Type B pancreatic cell (in vitro differentiated cells): ENCODE data around the gene DRICH1. TPM values are rescaled to one million over a fixed set of nuclear protein-coding genes. Genes with fewer than 3 reads are reported as not detected.
A peak's percentile ranks its signal among the peaks of the same experiment; 100 is the strongest.
"Not testable (repeated sequence)": the region's sequence is repeated elsewhere in the genome, so short reads cannot be mapped to it uniquely, and the experiment has no call there.

Experiments
- DNase-seq: peaks from one replicate; pipeline ENCODE4 v3.0.0; 2021; ENCODE audit warnings: mixed read lengths; ENCODE audit not compliant: unreplicated experiment; ENCODE audit errors: extremely low spot score
- H3K27ac Mint-ChIP-seq: 2 replicates; pipeline ENCODE4 v1.8.0; 2021; ENCODE audit warnings: mild to moderate bottlenecking, mixed read lengths
- H3K27me3 Mint-ChIP-seq: 2 replicates; pipeline ENCODE4 v1.8.0; 2021; ENCODE audit warnings: mixed read lengths
- H3K36me3 Mint-ChIP-seq: 2 replicates; pipeline ENCODE4 v1.8.0; 2021; ENCODE audit warnings: mixed read lengths
- H3K4me1 Mint-ChIP-seq: one replicate; pipeline ENCODE4 v1.8.0; 2021; ENCODE audit warnings: mixed read lengths; ENCODE audit not compliant: unreplicated experiment
- H3K4me3 Mint-ChIP-seq: 2 replicates; pipeline ENCODE4 v1.8.0; 2021; ENCODE audit warnings: mild to moderate bottlenecking, mixed read lengths
- H3K9me3 Mint-ChIP-seq: 2 replicates; pipeline ENCODE4 v1.8.0; 2021; ENCODE audit warnings: mixed read lengths
- CTCF ChIP-seq: fragments of 200-600 bp; sonication (generic); conservative IDR thresholded peaks from 2 replicates; pipeline ENCODE4 v1.5.0; 2021; ENCODE audit warnings: antibody characterized with exemption, mild to moderate bottlenecking
- total RNA-seq: library from RNA; stranded (reverse); gene quantifications from 2 replicates; pipeline ENCODE4 v1.2.1, GENCODE V29; 2021; ENCODE audit warnings: low replicate concordance

DRICH1 gene
- total RNA-seq, 1 donor from 2014 or later: 0.43 TPM

- Mint-ChIP-seq H3K9me3 (no peaks in the 10 kb centered on the region), H3K27ac (no peak overlapping the region)
Observed at GRCh38 chr22:23603266-23603665, 28.9 kb downstream of the DRICH1 start.

DNA sequence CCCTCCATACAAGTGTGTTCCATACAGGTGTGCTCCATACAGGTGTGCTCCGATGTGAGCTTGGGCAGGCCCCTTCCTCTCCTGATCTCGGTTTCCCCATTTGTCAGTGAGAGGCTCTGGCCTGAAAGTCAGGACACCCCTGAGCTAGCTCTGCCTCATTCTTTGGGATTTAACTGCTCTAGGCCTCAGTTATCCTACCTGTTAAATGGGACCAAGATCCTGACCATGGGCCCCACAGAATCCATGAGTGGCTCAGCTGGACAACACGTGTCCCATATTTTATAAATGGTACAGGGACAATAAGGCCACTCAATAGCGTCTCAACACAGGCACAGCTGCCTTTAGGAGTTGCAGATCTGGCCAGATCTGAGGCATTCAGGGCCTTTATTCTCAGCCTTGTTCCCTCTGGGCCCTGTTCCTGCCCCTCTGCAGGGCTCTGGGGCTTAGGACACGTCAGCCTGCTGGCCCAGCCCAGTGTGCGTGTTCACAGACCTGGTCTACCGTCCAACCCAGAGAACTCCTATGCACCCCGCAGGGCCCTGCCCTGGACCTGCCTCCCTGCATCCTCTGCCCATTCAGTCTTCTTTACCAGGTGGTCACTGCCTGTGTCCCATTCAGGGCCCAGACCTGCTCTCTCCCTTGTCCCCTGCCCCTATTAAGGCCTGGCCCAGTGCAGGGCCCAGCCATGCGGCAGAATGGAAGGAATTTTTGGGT, 33.2 kb downstream of the DRICH1 start:
- DNase-seq: no peak
- Mint-ChIP-seq H3K9me3 (no peaks in the 10 kb centered on the region), H3K4me1 (peaks cover 4% of the 10 kb centered on the region), H3K27me3 (peaks cover 7% of the 10 kb centered on the region), H3K27ac (no peak overlapping the region), H3K36me3 (no peaks in the 10 kb centered on the region), H3K4me3 (no peak overlapping the region)
- no peak for TF ChIP-seq CTCF

More at GRCh38 chr22:23603266-23603665, 28.9 kb downstream of the DRICH1 start:
- no peak for DNase-seq
- no peak for TF ChIP-seq CTCF
- no peaks in the 10 kb centered on the region for H3K27me3 Mint-ChIP-seq
- H3K4me1 Mint-ChIP-seq: peaks cover 4% of the 10 kb centered on the region
- no peaks in the 10 kb centered on the region for H3K36me3 Mint-ChIP-seq
- H3K4me3 Mint-ChIP-seq: no peak overlapping the region

DNA sequence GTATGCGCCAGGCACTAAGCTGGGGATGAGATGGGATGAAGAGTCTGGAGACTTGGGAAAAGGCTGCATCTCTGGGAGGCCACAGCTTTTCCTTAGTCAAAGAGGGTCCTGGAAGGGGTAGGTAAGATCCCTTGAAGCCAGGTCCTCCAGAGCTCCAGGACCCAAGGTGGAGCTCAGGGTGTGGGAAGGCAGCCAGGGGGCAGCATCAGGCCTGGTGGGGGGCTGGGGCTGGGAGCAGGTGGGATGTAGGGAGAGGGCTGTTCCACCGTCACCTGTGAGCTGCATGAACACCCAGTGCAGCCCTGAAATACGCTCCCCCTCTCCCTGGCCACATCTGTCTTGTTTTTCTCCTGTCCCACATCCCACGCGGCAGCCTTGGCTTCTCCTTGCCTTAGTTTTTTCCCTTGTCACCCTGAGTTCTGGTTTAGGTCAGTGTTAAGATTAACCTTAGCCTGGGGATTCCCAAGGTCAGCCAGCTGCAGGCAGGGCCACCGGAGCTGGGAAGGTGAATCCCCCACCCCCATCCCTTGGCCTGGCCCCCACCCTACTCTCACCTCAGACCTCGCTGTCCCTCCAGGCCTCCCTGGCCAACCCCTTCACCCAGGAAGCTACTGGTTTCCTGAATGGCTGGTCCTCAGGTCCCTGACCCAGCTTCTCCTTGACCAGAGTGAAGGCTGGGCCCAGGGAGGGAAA, 34.4 kb downstream of the DRICH1 start:
- not testable (repeated sequence) for H3K27me3 Mint-ChIP-seq, H3K4me3 Mint-ChIP-seq, H3K4me1 Mint-ChIP-seq, DNase-seq, H3K36me3 Mint-ChIP-seq, H3K9me3 Mint-ChIP-seq, H3K27ac Mint-ChIP-seq

GRCh38 chr22:23595904-23596303, 36.2 kb downstream of the DRICH1 start:
- H3K4me1 Mint-ChIP-seq: peaks cover 11% of the 10 kb centered on the region
- not testable (repeated sequence) for DNase-seq, H3K27ac Mint-ChIP-seq, H3K27me3 Mint-ChIP-seq, H3K4me3 Mint-ChIP-seq, H3K36me3 Mint-ChIP-seq, H3K9me3 Mint-ChIP-seq

DNA sequence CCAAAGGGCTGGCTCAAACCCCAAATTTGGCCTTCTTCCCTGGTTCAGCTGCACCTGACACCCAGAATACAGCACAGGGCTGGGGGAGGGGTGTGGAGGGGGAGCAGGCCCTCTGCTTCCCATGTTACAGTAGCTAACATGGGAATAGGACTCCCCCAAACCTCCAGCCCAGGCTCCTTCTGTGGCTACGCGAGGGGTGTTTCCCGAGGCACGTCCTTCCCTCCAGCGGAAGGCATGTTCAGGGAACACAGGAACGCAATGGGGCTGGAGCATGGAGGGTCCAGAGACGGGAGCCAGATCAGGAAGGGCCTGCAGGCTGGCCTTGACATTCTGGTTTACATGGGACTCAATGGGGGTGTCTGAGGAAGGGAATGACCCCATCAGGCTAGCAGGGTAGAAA, 40.3 kb downstream of the DRICH1 start:
- peaks cover 4% of the 10 kb centered on the region for H3K9me3 Mint-ChIP-seq
- no peak overlapping the region for H3K27ac Mint-ChIP-seq
- H3K36me3 Mint-ChIP-seq: no peaks in the 10 kb centered on the region
- H3K4me3 Mint-ChIP-seq: no peak overlapping the region
- DNase-seq: no peak
- peaks cover 13% of the 10 kb centered on the region for H3K4me1 Mint-ChIP-seq
- peaks cover 7% of the 10 kb centered on the region for H3K27me3 Mint-ChIP-seq
- no peak for TF ChIP-seq CTCF

- Mint-ChIP-seq H3K27me3 (peaks cover 5% of the 10 kb centered on the region), H3K27ac (no peak overlapping the region)
- DNase-seq: no peak
Observed at GRCh38 chr22:23591201-23591791, 40.8 kb downstream of the DRICH1 start.

More at GRCh38 chr22:23591201-23591791, 40.8 kb downstream of the DRICH1 start:
- Mint-ChIP-seq H3K4me1 (peaks cover 13% of the 10 kb centered on the region), H3K9me3 (peaks cover 4% of the 10 kb centered on the region), H3K36me3 (no peaks in the 10 kb centered on the region), H3K4me3 (no peak overlapping the region)
- TF ChIP-seq CTCF: peak; percentile 98
